IMR-90 (cell line): ENCODE data around the gene MTHFS. TPM values are rescaled to one million over a fixed set of nuclear protein-coding genes. Genes with fewer than 3 reads are reported as not detected.

ENCODE experiments used
- ATAC-seq: fragments of 200-7000 bp; cut with Tn5 transposase; 2 replicates; pipeline ENCODE4 v1.9.1; 2020; ENCODE audit warnings: low read depth, mild to moderate bottlenecking, moderate library complexity
- BruUV-seq: library from RNA; stranded (reverse); fragments of 400-500 nt; replicated peaks from 2 replicates; lab custom pipeline; 2021; lab: Mats Ljungman, UMichigan
- CTCF ChIA-PET: fragments of 300-600 bp; formaldehyde crosslinking; extraction: SDS; loops from one replicate; lab custom pipeline; 2021; ENCODE audit warnings: antibody characterized with exemption; lab: Yijun Ruan, JAX
- POLR2A ChIA-PET: fragments of 300-600 bp; sonication (Branson Sonifier 250); formaldehyde crosslinking; loops from one replicate; lab custom pipeline; 2022; ENCODE audit warnings: antibody characterized with exemption; ENCODE audit not compliant: unreplicated experiment; lab: Charles Lee
- DNase-seq: peaks from one replicate; pipeline ENCODE4 v3.0.0; 2013
- H2AFZ ChIP-seq: replicated peaks from 2 replicates; pipeline ENCODE3; 2013; ENCODE audit warnings: low read length, mild to moderate bottlenecking; ENCODE audit not compliant: poor library complexity
- H2AK5ac ChIP-seq: 2 replicates; pipeline ENCODE4 v1.6.1; 2013; ENCODE audit warnings: low read depth, low read length, inconsistent platforms
- H2AK9ac ChIP-seq: replicated peaks from 2 replicates; pipeline ENCODE3; 2013; ENCODE audit warnings: mild to moderate bottlenecking, low read depth, low read length, moderate library complexity; ENCODE audit not compliant: poor library complexity
- H2BK120ac ChIP-seq: 2 replicates; pipeline ENCODE4 v1.6.1; 2013; ENCODE audit warnings: low read depth, low read length, inconsistent platforms
- H2BK15ac ChIP-seq: 3 replicates; pipeline ENCODE4 v1.6.1; 2013; ENCODE audit warnings: low read depth, low read length, inconsistent platforms
- H2BK20ac ChIP-seq: 2 replicates; pipeline ENCODE4 v1.6.1; 2013; ENCODE audit warnings: low read depth, mild to moderate bottlenecking, inconsistent platforms, low read length, moderate library complexity
- H2BK5ac ChIP-seq: 2 replicates; pipeline ENCODE4 v1.6.1; 2013; ENCODE audit warnings: mild to moderate bottlenecking, low read depth, low read length, inconsistent platforms; ENCODE audit not compliant: poor library complexity, severe bottlenecking
- H3K14ac ChIP-seq: replicated peaks from 2 replicates; pipeline ENCODE4 v1.6.1; 2013; ENCODE audit warnings: low read depth, low read length, inconsistent platforms
- H3K18ac ChIP-seq: 2 replicates; pipeline ENCODE4 v1.6.1; 2013; ENCODE audit warnings: low read depth, low read length, control low read depth
- H3K23ac ChIP-seq: 2 replicates; pipeline ENCODE4 v1.6.1; 2013; ENCODE audit warnings: low read depth, low read length, inconsistent platforms
- H3K27ac ChIP-seq: 2 replicates; pipeline ENCODE4 v1.5.1; 2013; ENCODE audit warnings: mild to moderate bottlenecking, control low read depth, low read length; ENCODE audit not compliant: insufficient read depth
- H3K27me3 ChIP-seq: 2 replicates; pipeline ENCODE4 v1.6.1; 2013; ENCODE audit warnings: low read length; ENCODE audit not compliant: control insufficient read depth, insufficient read depth
- H3K36me3 ChIP-seq: 2 replicates; pipeline ENCODE4 v1.6.1; 2013; ENCODE audit warnings: low read length, mixed read lengths; ENCODE audit not compliant: control insufficient read depth, insufficient read depth
- H3K4ac ChIP-seq: 2 replicates; pipeline ENCODE4 v1.6.1; 2013; ENCODE audit warnings: low read depth, low read length, inconsistent platforms
- H3K4me1 ChIP-seq: 2 replicates; pipeline ENCODE4 v1.6.1; 2013; ENCODE audit warnings: low read length, mixed read lengths; ENCODE audit not compliant: control insufficient read depth, insufficient read depth
- H3K4me2 ChIP-seq: 2 replicates; pipeline ENCODE4 v1.6.1; 2013; ENCODE audit warnings: low read depth, mild to moderate bottlenecking, control low read depth, low read length, moderate library complexity
- H3K4me3 ChIP-seq: 2 replicates; pipeline ENCODE4 v1.5.1; 2013; ENCODE audit warnings: low read depth, mild to moderate bottlenecking, control low read depth, low read length, moderate library complexity; ENCODE audit not compliant: insufficient read depth
- H3K56ac ChIP-seq: 2 replicates; pipeline ENCODE4 v1.6.1; 2013; ENCODE audit warnings: low read length, inconsistent platforms; ENCODE audit not compliant: insufficient read depth; ENCODE audit errors: extremely low read depth
- H3K79me1 ChIP-seq, 2 experiments: 2 replicates each; pipeline ENCODE4 v1.6.1; 2013; ENCODE audit warnings: low read length in 2 of 2, inconsistent platforms in 1 of 2, low read depth in 1 of 2
- H3K9ac ChIP-seq: 2 replicates; pipeline ENCODE4 v1.6.1; 2013; ENCODE audit warnings: low read depth, low read length, control low read depth
- H3K9me1 ChIP-seq: 2 replicates; pipeline ENCODE4 v1.6.1; 2013; ENCODE audit warnings: low read length, inconsistent platforms; ENCODE audit not compliant: insufficient read depth
- H3K9me3 ChIP-seq: 2 replicates; pipeline ENCODE4 v1.6.1; 2013; ENCODE audit warnings: low read length; ENCODE audit not compliant: control insufficient read depth, insufficient read depth
- H4K20me1 ChIP-seq: 2 replicates; pipeline ENCODE4 v1.6.1; 2013; ENCODE audit warnings: low read length, inconsistent platforms; ENCODE audit not compliant: insufficient read depth
- H4K5ac ChIP-seq: 2 replicates; pipeline ENCODE4 v1.6.1; 2013; ENCODE audit warnings: mild to moderate bottlenecking, low read depth, low read length, control low read depth
- H4K8ac ChIP-seq, 2 experiments: 2 replicates each; pipeline ENCODE4 v1.6.1; 2013; ENCODE audit warnings: low read depth in 2 of 2, low read length in 2 of 2, control low read depth in 1 of 2, inconsistent platforms in 1 of 2
- H4K91ac ChIP-seq: 2 replicates; pipeline ENCODE4 v1.6.1; 2013; ENCODE audit warnings: low read depth, low read length, inconsistent platforms; ENCODE audit not compliant: insufficient read depth
- USF2 ChIP-seq: fragments of 150-350 bp; IDR thresholded peaks from 2 replicates; pipeline ENCODE4 v1.6.1; 2017; ENCODE audit warnings: mild to moderate bottlenecking, antibody characterized with exemption, low read length, low read depth
- WGBS, 2 experiments: methylation state at CpG; one replicate each; pipeline versions ENCODE4 v1.1.5 to v1.1.7; 2013; ENCODE audit warnings: missing lambda C conversion rate in 2 of 2; ENCODE audit not compliant: insufficient read length in 1 of 2; ENCODE audit errors: extremely low coverage in 2 of 2; 5-methylcytosine and 5-hydroxymethylcytosine counted together
- dilution Hi-C: fragments of 300-500 bp; cut with HindIII; formaldehyde crosslinking; loops from one replicate; pipeline ENCODE4 v1.14.3; 2018; ENCODE audit warnings: low sequenced_read_pairs; ENCODE audit not compliant: unreplicated experiment
- in situ Hi-C: fragments of 300-500 bp; cut with MboI; formaldehyde crosslinking; loops from 3 replicates; pipeline ENCODE4 v1.14.3; 2019; ENCODE audit warnings: low sequenced_read_pairs, inconsistent platforms, mixed read lengths
- intact Hi-C: fragments of 100-400 bp; cut with micrococcal nuclease; formaldehyde crosslinking; loops from 2 replicates; pipeline ENCODE4 v1.10.0; 2022
- polyA plus RNA-seq, 3 experiments: library from polyadenylated mRNA; depleted of rRNA; stranded (reverse); fragments of >200 nt; gene quantifications; 2 replicates each; pipeline ENCODE4 v1.2.3, GENCODE V29; 2012; ENCODE audit warnings: low replicate concordance in 1 of 3
- total RNA-seq: library from RNA; depleted of rRNA; stranded (reverse); fragments of >200 nt; gene quantifications from 2 replicates; pipeline ENCODE4 v1.2.3, GENCODE V29; 2012

Gene MTHFS
- total and polyA plus RNA-seq, 2 of the 4 experiments (the other 2 are of a cell fraction): 5.5 to 6.3 TPM

GRCh38 chr15:79829950-79830349, 66.9 kb downstream of the MTHFS start:
- Histone ChIP-seq H2BK15ac (no peak overlapping the region), H3K27me3 (no peaks in the 10 kb centered on the region), H3K56ac (no peak overlapping the region), H3K9me3 (no peaks in the 10 kb centered on the region), H3K4me3 (no peak overlapping the region), H3K36me3 (no peaks in the 10 kb centered on the region), H2BK120ac (no peak overlapping the region), H4K91ac (no peak overlapping the region), H4K8ac (no peak overlapping the region), H2AFZ (no peak overlapping the region), H4K5ac (no peak overlapping the region), H3K4me2 (no peak overlapping the region), H3K9me1 (no peaks in the 10 kb centered on the region; the same call in 1 of the 2 replicates), H3K14ac (no peak overlapping the region), H3K79me1 (no peaks in the 10 kb centered on the region), H2BK20ac (no peak overlapping the region), H2BK5ac (no peak overlapping the region), H2AK9ac (no peak overlapping the region), H3K9ac (no peak overlapping the region), H4K20me1 (no peaks in the 10 kb centered on the region), H3K18ac (no peak overlapping the region), H3K4ac (no peak overlapping the region), H2AK5ac (no peak overlapping the region), H3K4me1 (no peaks in the 10 kb centered on the region), H3K27ac (no peak overlapping the region), H3K23ac (no peak overlapping the region)
- DNase-seq: no peak
- no peak for ATAC-seq
- 94% methylated on average over 7 of the region's 14 CpGs; no CpG with 5 or more reads in 1 of the 2 experiments for WGBS, 2 experiments
- ChIA-PET CTCF (no interaction called here), POLR2A (no interaction called here)
- no peak for TF ChIP-seq USF2
- dilution Hi-C loops (no loop called here), intact Hi-C loops (no loop called here), in situ Hi-C loops (no loop called here)
- no TSS peak for BruUV-seq
